HUDEP-2 (cell line): Measurements from ENCODE around the gene KCNA10.
"Not testable (repeated sequence)": the region's sequence is repeated elsewhere in the genome, so short reads cannot be mapped to it uniquely, and the experiment has no call there.

Experiments
- DNase-seq, 76 experiments: peaks; one replicate each; lab custom pipeline; 2025; ENCODE audit not compliant: unreplicated experiment in 76 of 76; lab: John Stamatoyannopoulos, UW

The KCNA10 gene

GRCh38 chr1:110538075-110538474, 19.1 kb upstream of the KCNA10 start:
- no peak for DNase-seq

- DNase-seq: no peak
Measured at GRCh38 chr1:110535985-110536384, 17.0 kb upstream of the KCNA10 start.

- no peak for DNase-seq
Measured at GRCh38 chr1:110533230-110533629, 14.3 kb upstream of the KCNA10 start.

- no peak for DNase-seq
Measured at GRCh38 chr1:110529011-110529410, 10.0 kb upstream of the KCNA10 start.

- no peak for DNase-seq
Measured at GRCh38 chr1:110526201-110526780, 7.3 kb upstream of the KCNA10 start.

GRCh38 chr1:110525249-110525595, 6.2 kb upstream of the KCNA10 start:
- no peak for DNase-seq

- peak in 19 of 76 experiments; percentile 3 to 49 (median 12) for DNase-seq
Measured at GRCh38 chr1:110524311-110525248, 5.6 kb upstream of the KCNA10 start.

- DNase-seq: no peak
Measured at GRCh38 chr1:110523011-110523410, 4.0 kb upstream of the KCNA10 start.

GRCh38 chr1:110522560-110522959, 3.6 kb upstream of the KCNA10 start:
- DNase-seq: no peak

- DNase-seq: no peak
Measured at GRCh38 chr1:110520827-110521226, 1.9 kb upstream of the KCNA10 start.

GRCh38 chr1:110515891-110516290, 3.1 kb downstream of the KCNA10 start:
- DNase-seq: no peak

- no peak for DNase-seq
Measured at GRCh38 chr1:110515041-110515440, 3.9 kb downstream of the KCNA10 start.

GRCh38 chr1:110513511-110513910, 5.5 kb downstream of the KCNA10 start:
- peak in 1 of 76 experiments; percentile 5 for DNase-seq

GRCh38 chr1:110511436-110511835, 7.5 kb downstream of the KCNA10 start:
- DNase-seq: no peak

GRCh38 chr1:110510921-110511320, 8.1 kb downstream of the KCNA10 start:
- DNase-seq: not testable (repeated sequence)

GRCh38 chr1:110509655-110510054, 9.3 kb downstream of the KCNA10 start:
- no peak for DNase-seq

- no peak for DNase-seq
Measured at GRCh38 chr1:110508028-110508940, 10.7 kb downstream of the KCNA10 start.

GRCh38 chr1:110506541-110506940, 12.4 kb downstream of the KCNA10 start:
- DNase-seq: no peak

GRCh38 chr1:110505596-110505995, 13.4 kb downstream of the KCNA10 start:
- DNase-seq: no peak

- DNase-seq: no peak
Measured at GRCh38 chr1:110504226-110504625, 14.7 kb downstream of the KCNA10 start.

- no peak for DNase-seq
Measured at GRCh38 chr1:110503471-110503870, 15.5 kb downstream of the KCNA10 start.
